Stimulated activated naive CD8-positive, alpha-beta T cell treated with anti-CD3 and anti-CD28 coated beads, Interleukin-15, Interleukin-2, amounts not matched to agents 100 ng/mL and 50 ng/mL, for 24 hours (primary cell): ENCODE results near the gene SAT2.

ENCODE experiments used
- H3K27ac Mint-ChIP-seq: one replicate; pipeline ENCODE4 v1.8.0; 2021; ENCODE audit warnings: mild to moderate bottlenecking, mixed read lengths
- H3K27me3 Mint-ChIP-seq: one replicate; pipeline ENCODE4 v1.8.0; 2021; ENCODE audit warnings: mixed read lengths
- H3K36me3 Mint-ChIP-seq: one replicate; pipeline ENCODE4 v1.8.0; 2021; ENCODE audit warnings: low read depth, mixed read lengths
- H3K4me1 Mint-ChIP-seq: one replicate; pipeline ENCODE4 v1.8.0; 2021; ENCODE audit warnings: low read depth, mixed read lengths
- H3K4me3 Mint-ChIP-seq: one replicate; pipeline ENCODE4 v1.8.0; 2021; ENCODE audit warnings: mild to moderate bottlenecking, mixed read lengths
- H3K9me3 Mint-ChIP-seq: one replicate; pipeline ENCODE4 v1.8.0; 2021; ENCODE audit warnings: mixed read lengths

Gene SAT2

GRCh38 chr17:7627250-7628121 is at the start of gene SAT2:
SAT2 (minus strand) TSS chr17:7627821; CDS start chr17:7627635, 186 bp downstream.
- Mint-ChIP-seq H3K27ac (peak within 1 kb of the TSS; percentile 61), H3K9me3 (no peaks in the 10 kb centered on the region), H3K4me3 (peak within 1 kb of the TSS; percentile 85), H3K36me3 (no peaks in the 10 kb centered on the region), H3K4me1 (peaks cover 10% of the 10 kb centered on the region), H3K27me3 (no peaks in the 10 kb centered on the region)

DNA sequence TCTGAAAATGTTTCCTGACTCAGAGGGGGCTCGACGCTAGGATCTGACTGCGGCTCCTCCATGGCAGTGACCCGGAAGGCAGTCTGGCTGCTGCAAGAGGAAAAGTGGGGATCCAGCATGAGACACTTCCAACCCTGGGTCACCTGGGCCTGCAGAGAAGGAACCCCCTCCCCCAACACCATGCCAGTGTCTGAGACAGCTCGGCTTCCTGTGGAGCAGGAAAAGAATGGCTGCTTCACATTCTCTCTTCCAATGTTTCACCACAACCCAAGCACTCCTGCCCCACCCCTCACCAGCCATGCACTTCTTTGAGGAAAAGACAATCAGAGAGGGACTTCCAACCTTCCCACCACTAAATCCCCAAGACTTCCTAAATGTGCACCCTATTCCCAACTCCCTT is 48.9 kb upstream of the SAT2 start:
- Mint-ChIP-seq H3K4me1 (no peaks in the 10 kb centered on the region), H3K4me3 (no peak overlapping the region), H3K9me3 (peaks cover 5% of the 10 kb centered on the region), H3K36me3 (peaks cover 33% of the 10 kb centered on the region), H3K27ac (no peak overlapping the region), H3K27me3 (no peaks in the 10 kb centered on the region)

DNA sequence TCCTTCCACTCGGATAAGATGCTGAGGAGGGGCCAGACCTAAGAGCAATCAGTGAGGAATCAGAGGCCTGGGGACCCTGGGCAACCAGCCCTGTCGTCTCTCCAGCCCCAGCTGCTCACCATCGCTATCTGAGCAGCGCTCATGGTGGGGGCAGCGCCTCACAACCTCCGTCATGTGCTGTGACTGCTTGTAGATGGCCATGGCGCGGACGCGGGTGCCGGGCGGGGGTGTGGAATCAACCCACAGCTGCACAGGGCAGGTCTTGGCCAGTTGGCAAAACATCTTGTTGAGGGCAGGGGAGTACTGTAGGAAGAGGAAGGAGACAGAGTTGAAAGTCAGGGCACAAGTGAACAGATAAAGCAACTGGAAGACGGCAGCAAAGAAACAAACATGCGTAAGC is 47.3 kb upstream of the SAT2 start:
- Mint-ChIP-seq H3K27ac (no peak overlapping the region), H3K4me3 (no peak overlapping the region), H3K36me3 (peaks cover 44% of the 10 kb centered on the region), H3K27me3 (no peaks in the 10 kb centered on the region), H3K9me3 (peaks cover 5% of the 10 kb centered on the region), H3K4me1 (no peaks in the 10 kb centered on the region)

- Mint-ChIP-seq H3K9me3 (peaks cover 5% of the 10 kb centered on the region), H3K4me3 (no peak overlapping the region), H3K27me3 (no peaks in the 10 kb centered on the region), H3K4me1 (no peaks in the 10 kb centered on the region), H3K27ac (no peak overlapping the region), H3K36me3 (peaks cover 54% of the 10 kb centered on the region)
Measured at GRCh38 chr17:7673239-7673638, 45.6 kb upstream of the SAT2 start.

DNA sequence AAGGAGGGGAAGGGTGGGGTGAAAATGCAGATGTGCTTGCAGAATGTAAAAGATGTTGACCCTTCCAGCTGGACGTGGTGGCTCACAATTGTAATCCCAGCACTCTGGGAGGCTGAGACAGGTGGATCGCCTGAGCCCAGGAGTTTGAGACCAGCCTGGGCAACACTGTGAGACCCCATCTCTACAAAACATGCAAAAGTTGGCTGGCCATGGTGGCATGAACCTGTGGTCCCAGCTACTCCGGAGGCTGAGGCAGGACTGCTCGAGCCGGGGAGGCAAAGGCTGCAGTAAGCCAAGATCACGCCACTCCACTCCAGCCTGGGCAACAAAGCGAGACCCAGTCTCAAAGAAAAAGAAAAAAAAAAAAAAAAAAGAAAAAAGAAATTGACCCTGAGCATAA is 40.9 kb upstream of the SAT2 start:
- peaks cover 39% of the 10 kb centered on the region for H3K36me3 Mint-ChIP-seq
- no peaks in the 10 kb centered on the region for H3K9me3 Mint-ChIP-seq
- H3K27me3 Mint-ChIP-seq, result no peaks in the 10 kb centered on the region
- H3K4me1 Mint-ChIP-seq, result no peaks in the 10 kb centered on the region
- no peak overlapping the region for H3K4me3 Mint-ChIP-seq
- H3K27ac Mint-ChIP-seq, result no peak overlapping the region

GRCh38 chr17:7667656-7668406 is 40.2 kb upstream of the SAT2 start:
- no peaks in the 10 kb centered on the region for H3K9me3 Mint-ChIP-seq
- no peaks in the 10 kb centered on the region for H3K27me3 Mint-ChIP-seq
- H3K27ac Mint-ChIP-seq, result no peak overlapping the region
- H3K4me3 Mint-ChIP-seq, result no peak overlapping the region
- H3K4me1 Mint-ChIP-seq, result no peaks in the 10 kb centered on the region
- peaks cover 33% of the 10 kb centered on the region for H3K36me3 Mint-ChIP-seq

GRCh38 chr17:7656958-7657609 is 29.5 kb upstream of the SAT2 start:
- no peaks in the 10 kb centered on the region for H3K4me1 Mint-ChIP-seq
- H3K9me3 Mint-ChIP-seq, result no peaks in the 10 kb centered on the region
- peaks cover 15% of the 10 kb centered on the region for H3K27me3 Mint-ChIP-seq

DNA sequence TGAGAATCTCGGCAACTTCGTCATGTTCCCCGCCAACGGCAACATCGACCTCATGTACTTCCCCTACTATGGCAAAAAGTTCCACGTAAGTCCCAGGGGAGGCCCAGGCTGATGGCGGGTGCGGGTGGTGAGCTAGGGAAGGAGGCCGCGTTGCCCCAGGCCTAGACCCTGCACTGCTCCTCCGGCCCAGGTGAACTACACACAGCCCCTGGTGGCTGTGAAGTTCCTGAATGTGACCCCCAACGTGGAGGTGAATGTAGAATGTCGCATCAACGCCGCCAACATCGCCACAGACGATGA is 27.9 kb upstream of the SAT2 start:
- no peaks in the 10 kb centered on the region for H3K9me3 Mint-ChIP-seq
- no peak overlapping the region for H3K4me3 Mint-ChIP-seq
- no peaks in the 10 kb centered on the region for H3K36me3 Mint-ChIP-seq
- H3K4me1 Mint-ChIP-seq, result peaks cover 6% of the 10 kb centered on the region
- peaks cover 26% of the 10 kb centered on the region for H3K27me3 Mint-ChIP-seq
- no peak overlapping the region for H3K27ac Mint-ChIP-seq

More at GRCh38 chr17:7656958-7657609, 29.5 kb upstream of the SAT2 start:
- Mint-ChIP-seq H3K27ac (no peak overlapping the region), H3K36me3 (no peaks in the 10 kb centered on the region), H3K4me3 (no peak overlapping the region)

GRCh38 chr17:7654832-7655540 is 27.4 kb upstream of the SAT2 start:
- Mint-ChIP-seq H3K36me3 (no peaks in the 10 kb centered on the region), H3K9me3 (no peaks in the 10 kb centered on the region), H3K27me3 (peaks cover 31% of the 10 kb centered on the region), H3K27ac (no peak overlapping the region), H3K4me3 (no peak overlapping the region), H3K4me1 (peaks cover 11% of the 10 kb centered on the region)

DNA sequence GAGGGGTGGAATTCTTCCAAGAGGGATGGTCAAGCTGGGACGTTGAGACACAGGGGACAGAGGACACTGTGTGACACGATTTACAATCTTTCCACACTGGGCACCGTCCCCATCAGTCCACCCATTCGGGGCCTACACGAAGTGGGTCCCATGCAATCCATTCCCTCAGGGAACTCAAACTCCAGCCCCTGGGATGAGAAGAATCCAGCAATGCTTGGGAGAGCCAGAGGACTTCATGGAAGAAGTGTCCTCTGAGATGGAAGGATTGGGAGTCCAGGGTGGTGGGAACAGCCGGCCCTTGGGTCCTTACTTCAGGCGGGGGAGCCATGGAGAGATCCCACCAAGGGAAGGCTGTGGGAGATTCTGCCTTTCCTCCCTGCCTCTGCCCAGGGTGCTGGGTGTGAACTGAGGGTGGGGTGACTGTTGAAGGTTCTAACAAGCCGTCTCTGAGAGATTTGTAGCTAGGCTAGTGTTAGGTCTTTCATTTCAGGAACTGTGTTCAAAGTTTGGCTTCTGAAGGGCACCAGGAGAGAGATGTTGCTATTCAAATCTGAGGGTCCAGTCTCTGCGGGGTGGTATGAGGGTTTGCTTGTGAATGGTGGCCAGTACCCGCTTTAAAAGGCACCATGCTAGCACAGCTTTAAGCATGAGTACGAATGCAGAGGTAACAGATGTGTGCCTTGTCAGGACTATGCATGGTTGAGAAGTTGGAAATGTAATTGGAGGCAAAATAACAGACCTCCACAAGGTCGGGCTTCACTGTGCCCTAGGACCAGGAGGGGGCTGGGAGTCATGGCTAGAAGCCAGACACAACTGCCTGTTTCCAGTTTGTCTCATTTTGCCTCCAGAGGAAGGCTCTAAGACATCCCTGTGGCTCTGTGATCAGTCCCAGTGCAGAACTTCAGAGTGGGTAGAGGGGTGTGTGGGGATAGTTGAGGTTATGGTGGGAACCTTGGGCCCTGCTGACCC is 25.1 kb upstream of the SAT2 start:
- Mint-ChIP-seq H3K9me3 (no peaks in the 10 kb centered on the region), H3K36me3 (no peaks in the 10 kb centered on the region), H3K4me1 (peaks cover 14% of the 10 kb centered on the region), H3K27me3 (peaks cover 39% of the 10 kb centered on the region), H3K4me3 (no peak overlapping the region), H3K27ac (no peak overlapping the region)

DNA sequence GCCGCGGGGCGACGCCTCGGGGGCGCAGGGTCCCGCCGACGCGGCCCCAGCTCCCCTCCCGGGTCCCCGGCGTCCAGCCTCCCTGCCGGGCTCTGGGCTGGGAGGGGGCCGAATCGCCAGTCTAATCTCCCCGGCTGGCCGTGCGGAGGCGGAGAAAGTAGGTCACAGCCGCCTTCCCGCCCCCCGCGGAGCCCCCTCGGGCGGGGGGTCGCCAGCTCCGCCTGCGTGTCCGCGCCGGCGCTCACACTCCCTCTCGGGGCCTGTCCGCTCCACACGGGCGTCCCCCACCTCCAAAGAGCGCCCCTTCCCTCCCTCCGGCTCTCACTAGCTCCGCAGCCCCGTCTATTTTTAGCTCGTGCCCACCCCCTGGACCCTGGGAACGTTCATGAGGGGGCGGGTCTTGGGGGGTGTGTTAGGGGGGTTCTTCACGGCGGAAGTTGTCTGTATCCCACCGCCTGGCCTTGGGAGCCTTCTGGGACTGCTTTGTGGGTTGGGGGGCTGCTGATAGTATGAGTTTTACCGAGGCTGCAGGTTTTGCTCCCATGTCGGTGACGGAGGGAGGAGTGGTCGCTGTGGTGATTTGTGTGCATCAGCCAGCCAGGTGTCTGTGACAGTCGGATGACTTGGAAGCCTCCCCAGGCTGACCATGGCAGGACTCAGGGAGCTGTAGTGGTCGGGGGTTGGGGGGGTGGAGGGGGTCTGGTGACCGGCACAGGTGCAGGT is 24.2 kb upstream of the SAT2 start:
- Mint-ChIP-seq H3K27me3 (peaks cover 39% of the 10 kb centered on the region), H3K4me3 (no peak overlapping the region), H3K4me1 (peaks cover 14% of the 10 kb centered on the region), H3K36me3 (no peaks in the 10 kb centered on the region), H3K9me3 (no peaks in the 10 kb centered on the region), H3K27ac (no peak overlapping the region)

GRCh38 chr17:7651097-7651664 is 23.6 kb upstream of the SAT2 start:
- H3K9me3 Mint-ChIP-seq, result no peaks in the 10 kb centered on the region
- H3K27me3 Mint-ChIP-seq, result peaks cover 39% of the 10 kb centered on the region
- H3K4me3 Mint-ChIP-seq, result peak overlapping the region; percentile 69
- peaks cover 14% of the 10 kb centered on the region for H3K4me1 Mint-ChIP-seq
- no peaks in the 10 kb centered on the region for H3K36me3 Mint-ChIP-seq
- H3K27ac Mint-ChIP-seq, result no peak overlapping the region

- Mint-ChIP-seq H3K27me3 (peaks cover 39% of the 10 kb centered on the region), H3K4me1 (peaks cover 14% of the 10 kb centered on the region), H3K27ac (no peak within 1 kb of the TSS), H3K4me3 (peak within 1 kb of the TSS; percentile 73), H3K9me3 (no peaks in the 10 kb centered on the region), H3K36me3 (no peaks in the 10 kb centered on the region)
Measured at GRCh38 chr17:7650509-7651096, 23.0 kb upstream of the SAT2 start, which contains the start of gene ATP1B2. ATP1B2 (plus strand) TSS chr17:7650926; CDS start chr17:7651519, 593 bp downstream.
